Stimulated activated CD4-positive, alpha-beta T cell treated with anti-CD3 and anti-CD28 coated beads, Interleukin-2, amount 100 ng/mL, for 48 hours (primary cell): ENCODE data around the gene RPS6KB2.
"Not testable (repeated sequence)": the region's sequence is repeated elsewhere in the genome, so short reads cannot be mapped to it uniquely, and the experiment has no call there.

Experiments used
- DNase-seq, 2 donors: peaks; one replicate each; pipeline ENCODE4 v3.0.0-alpha.2; 2020

Gene RPS6KB2

GRCh38 chr11:67411785-67412152 is 16.5 kb upstream of the RPS6KB2 start:
- no peak for DNase-seq

- DNase-seq: no peak
Observed at GRCh38 chr11:67412495-67413179, 15.7 kb upstream of the RPS6KB2 start.

- DNase-seq: no peak
Observed at GRCh38 chr11:67413266-67413849, 14.9 kb upstream of the RPS6KB2 start.

- DNase-seq: no peak
Observed at GRCh38 chr11:67415501-67416304, 12.6 kb upstream of the RPS6KB2 start, which contains the start of gene CARNS1. CARNS1 (plus strand) TSS chr11:67415678; CDS start chr11:67416200, 522 bp downstream.

- no peak for DNase-seq
Observed at GRCh38 chr11:67416416-67417335, 11.6 kb upstream of the RPS6KB2 start.

- DNase-seq: no peak
Observed at GRCh38 chr11:67417425-67417824, 10.9 kb upstream of the RPS6KB2 start.

- DNase-seq: no peak
Observed at GRCh38 chr11:67418476-67419281, 9.6 kb upstream of the RPS6KB2 start.

- no peak for DNase-seq
Observed at GRCh38 chr11:67419325-67420049, 8.8 kb upstream of the RPS6KB2 start.

- DNase-seq: no peak
Observed at GRCh38 chr11:67420147-67420645, 8.1 kb upstream of the RPS6KB2 start.

- peak; percentile 98 to 100 for DNase-seq
Observed at GRCh38 chr11:67420646-67421429, 7.5 kb upstream of the RPS6KB2 start.

- no peak for DNase-seq
Observed at GRCh38 chr11:67421430-67422031, 6.8 kb upstream of the RPS6KB2 start.

- DNase-seq: no peak
Observed at GRCh38 chr11:67422891-67423290, 5.4 kb upstream of the RPS6KB2 start.

GRCh38 chr11:67423466-67423865 is 4.8 kb upstream of the RPS6KB2 start:
- no peak for DNase-seq

GRCh38 chr11:67423891-67424613 is 4.2 kb upstream of the RPS6KB2 start:
- DNase-seq: no peak

GRCh38 chr11:67427364-67427859 is 882 bp upstream of the RPS6KB2 start:
- not testable (repeated sequence) for DNase-seq

GRCh38 chr11:67429038-67429668 is 859 bp downstream of the RPS6KB2 start:
- DNase-seq: no peak

GRCh38 chr11:67429722-67430121 is 1.4 kb downstream of the RPS6KB2 start:
- DNase-seq: no peak
